Measurements from ENCODE around the gene SLC38A10. TPM values are rescaled to one million over a fixed set of nuclear protein-coding genes. Genes with fewer than 3 reads are reported as not detected.
"Not testable (repeated sequence)": the region's sequence is repeated elsewhere in the genome, so short reads cannot be mapped to it uniquely, and the experiment has no call there.

SLC38A10 gene
- total RNA-seq, 1 experiment from 2014 or later: 43.8 TPM

- no peak overlapping the region for H2BK15ac ChIP-seq (ENCODE audit: low read depth, low read length)
- H3K18ac ChIP-seq (ENCODE audit: insufficient read length, low read depth, low read length): no peak overlapping the region
- H2AK5ac ChIP-seq (ENCODE audit: insufficient read length, low read length): no peak overlapping the region
- H3K27me3 ChIP-seq (ENCODE audit: insufficient read depth, low read length): no peaks in the 10 kb centered on the region
- no peak overlapping the region for H4K5ac ChIP-seq (ENCODE audit: insufficient read length, low read depth, low read length)
- peaks cover 5% of the 10 kb centered on the region in 2 experiments for H3K4me1 Mint-ChIP-seq
- no peak overlapping the region for H3K9ac ChIP-seq (ENCODE audit: extremely low read depth, insufficient read length, low read length)
- H3K9me3 ChIP-seq (ENCODE audit: control insufficient read depth, low read depth, low read length): no peaks in the 10 kb centered on the region
- H3K27ac ChIP-seq (ENCODE audit: insufficient read length, low read depth, low read length): no peak overlapping the region
- H3K9me3 Mint-ChIP-seq: no peaks in the 10 kb centered on the region; a peak in 1 of 5 replicates
- no peak overlapping the region for H3K4ac ChIP-seq (ENCODE audit: low read depth, low read length)
- peaks cover 8 to 18% (median 14%) of the 10 kb centered on the region in 3 experiments for H3K36me3 Mint-ChIP-seq (ENCODE audit: insufficient read depth in 1 of 3, low read depth in 3 of 3)
- WGBS (ENCODE audit: extremely low coverage, insufficient read length, low lambda C conversion rate): no CpG with 5 or more reads among the region's 9 CpGs
- no peak overlapping the region for H3K4me3 Mint-ChIP-seq
- H2BK5ac ChIP-seq (ENCODE audit: insufficient read length, low read length): no peak overlapping the region
- no peaks in the 10 kb centered on the region for H3K4me1 ChIP-seq (ENCODE audit: insufficient read depth, low read length)
- H3K79me1 ChIP-seq (ENCODE audit: insufficient read depth, low read depth, low read length, poor library complexity, severe bottlenecking): no peaks in the 10 kb centered on the region
- no peak overlapping the region for H4K8ac ChIP-seq (replicated peaks; ENCODE audit: insufficient read length, low read depth, low read length)
- no peak overlapping the region for H2BK120ac ChIP-seq (ENCODE audit: low read depth, low read length, poor library complexity, severe bottlenecking)
- H4K91ac ChIP-seq (ENCODE audit: insufficient read length, low read depth, low read length): no peak overlapping the region
- H3K23me2 ChIP-seq (ENCODE audit: insufficient read length, low read depth, low read length, poor library complexity, severe bottlenecking): peaks cover 3% of the 10 kb centered on the region
- H2BK20ac ChIP-seq (ENCODE audit: low read depth, low read length, poor library complexity, severe bottlenecking): no peak overlapping the region
- H3K56ac ChIP-seq (ENCODE audit: insufficient read length, low read depth, low read length): no peak overlapping the region
- H3T11ph ChIP-seq (ENCODE audit: low read length): no peak overlapping the region
- H3K23ac ChIP-seq (ENCODE audit: insufficient read length, low read depth, low read length): no peak overlapping the region
- peaks cover 2% of the 10 kb centered on the region for H4K20me1 ChIP-seq (ENCODE audit: control insufficient read depth, insufficient read depth, insufficient read length)
- no peak overlapping the region for H3K4me2 ChIP-seq (ENCODE audit: insufficient read depth, insufficient read length, low read length)
- H3K27me3 Mint-ChIP-seq (ENCODE audit: low read depth): peaks cover 18% of the 10 kb centered on the region
- no peak overlapping the region for H2BK12ac ChIP-seq (ENCODE audit: insufficient read length, low read depth, low read length)
- no peak overlapping the region for H2AFZ ChIP-seq (ENCODE audit: low read length)
- no peak overlapping the region for H3K14ac ChIP-seq (ENCODE audit: insufficient read depth, low read length)
- no peaks in the 10 kb centered on the region for H3K79me2 ChIP-seq (ENCODE audit: insufficient read depth, low read length)
- no peak for TF ChIP-seq CTCF (conservative IDR thresholded peaks at IDR 0.05)
- no peak overlapping the region for H3K27ac Mint-ChIP-seq
- no peak for DNase-seq
Observed at GRCh38 chr17:81228420-81228819, 66.7 kb downstream of the SLC38A10 start.

GRCh38 chr17:81227630-81228029, 67.5 kb downstream of the SLC38A10 start:
- H3K79me2 ChIP-seq (ENCODE audit: insufficient read depth, low read length); H2BK120ac ChIP-seq (ENCODE audit: low read depth, low read length, poor library complexity, severe bottlenecking); H3K79me1 ChIP-seq (ENCODE audit: insufficient read depth, low read depth, low read length, poor library complexity, severe bottlenecking); H3K4me1 ChIP-seq (ENCODE audit: insufficient read depth, low read length); H3K4me1 Mint-ChIP-seq; H3K4ac ChIP-seq (ENCODE audit: low read depth, low read length); H3K4me2 ChIP-seq (ENCODE audit: insufficient read depth, insufficient read length, low read length); H3K23ac ChIP-seq (ENCODE audit: insufficient read length, low read depth, low read length); H3K9me3 Mint-ChIP-seq; H4K91ac ChIP-seq (ENCODE audit: insufficient read length, low read depth, low read length); H2AK5ac ChIP-seq (ENCODE audit: insufficient read length, low read length); H2BK5ac ChIP-seq (ENCODE audit: insufficient read length, low read length); H3K27me3 ChIP-seq (ENCODE audit: insufficient read depth, low read length); H2BK12ac ChIP-seq (ENCODE audit: insufficient read length, low read depth, low read length); H2BK20ac ChIP-seq (ENCODE audit: low read depth, low read length, poor library complexity, severe bottlenecking); H4K5ac ChIP-seq (ENCODE audit: insufficient read length, low read depth, low read length); H2AFZ ChIP-seq (ENCODE audit: low read length); H3K14ac ChIP-seq (ENCODE audit: insufficient read depth, low read length); H3K27ac ChIP-seq (ENCODE audit: insufficient read length, low read depth, low read length); H3K9me3 ChIP-seq (ENCODE audit: control insufficient read depth, low read depth, low read length); H3K18ac ChIP-seq (ENCODE audit: insufficient read length, low read depth, low read length); DNase-seq; H3K4me3 Mint-ChIP-seq; H4K8ac ChIP-seq (replicated peaks; ENCODE audit: insufficient read length, low read depth, low read length); H3T11ph ChIP-seq (ENCODE audit: low read length); H3K27ac Mint-ChIP-seq; H3K9ac ChIP-seq (ENCODE audit: extremely low read depth, insufficient read length, low read length); H3K23me2 ChIP-seq (ENCODE audit: insufficient read length, low read depth, low read length, poor library complexity, severe bottlenecking); H4K20me1 ChIP-seq (ENCODE audit: control insufficient read depth, insufficient read depth, insufficient read length); H3K56ac ChIP-seq (ENCODE audit: insufficient read length, low read depth, low read length); H2BK15ac ChIP-seq (ENCODE audit: low read depth, low read length): not testable (repeated sequence)
- peaks cover 20% of the 10 kb centered on the region for H3K27me3 Mint-ChIP-seq (ENCODE audit: low read depth)
- no CpG with 5 or more reads among the region's 2 CpGs for WGBS (ENCODE audit: extremely low coverage, insufficient read length, low lambda C conversion rate)
- H3K36me3 Mint-ChIP-seq (ENCODE audit: insufficient read depth in 1 of 3, low read depth in 3 of 3): peaks cover 8 to 18% (median 14%) of the 10 kb centered on the region in 3 experiments

Data from H9 (cell line).